GM10266 (cell line): ENCODE measurements around the gene ADAMTS8.

Experiments
- DNase-seq: peaks from one replicate; pipeline ENCODE4 v3.0.0; 2012; ENCODE audit errors: extremely low spot score
- TF ChIP-seq, protein P1 (sequence below): IDR thresholded peaks from 2 replicates; pipeline ENCODE4 v1.5.1; 2012; ENCODE audit warnings: mild to moderate bottlenecking, low read depth; ENCODE audit not compliant: control insufficient read depth, insufficient read depth; ENCODE audit errors: missing control alignments

Gene ADAMTS8

DNA sequence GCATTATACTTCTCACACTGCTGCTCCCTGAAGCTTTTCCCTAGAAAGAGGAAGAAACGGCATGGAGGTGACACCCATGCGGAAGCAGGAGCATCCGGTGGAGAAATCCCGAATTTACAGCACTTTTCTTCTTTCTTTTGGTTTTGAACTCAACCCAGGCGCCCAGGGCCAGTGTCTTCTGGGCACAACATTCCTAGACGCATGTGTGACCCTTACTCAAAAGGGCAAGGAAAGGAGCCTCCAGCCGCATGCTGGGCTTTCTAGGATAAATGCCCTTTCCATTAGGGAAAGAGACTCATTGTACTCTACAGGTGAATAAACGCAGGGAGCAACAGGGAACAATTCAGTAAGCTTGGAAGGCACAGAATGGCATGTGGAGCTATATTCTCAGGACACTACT lies 19.5 kb downstream of the ADAMTS8 start:
- TF ChIP-seq, protein P1, sequence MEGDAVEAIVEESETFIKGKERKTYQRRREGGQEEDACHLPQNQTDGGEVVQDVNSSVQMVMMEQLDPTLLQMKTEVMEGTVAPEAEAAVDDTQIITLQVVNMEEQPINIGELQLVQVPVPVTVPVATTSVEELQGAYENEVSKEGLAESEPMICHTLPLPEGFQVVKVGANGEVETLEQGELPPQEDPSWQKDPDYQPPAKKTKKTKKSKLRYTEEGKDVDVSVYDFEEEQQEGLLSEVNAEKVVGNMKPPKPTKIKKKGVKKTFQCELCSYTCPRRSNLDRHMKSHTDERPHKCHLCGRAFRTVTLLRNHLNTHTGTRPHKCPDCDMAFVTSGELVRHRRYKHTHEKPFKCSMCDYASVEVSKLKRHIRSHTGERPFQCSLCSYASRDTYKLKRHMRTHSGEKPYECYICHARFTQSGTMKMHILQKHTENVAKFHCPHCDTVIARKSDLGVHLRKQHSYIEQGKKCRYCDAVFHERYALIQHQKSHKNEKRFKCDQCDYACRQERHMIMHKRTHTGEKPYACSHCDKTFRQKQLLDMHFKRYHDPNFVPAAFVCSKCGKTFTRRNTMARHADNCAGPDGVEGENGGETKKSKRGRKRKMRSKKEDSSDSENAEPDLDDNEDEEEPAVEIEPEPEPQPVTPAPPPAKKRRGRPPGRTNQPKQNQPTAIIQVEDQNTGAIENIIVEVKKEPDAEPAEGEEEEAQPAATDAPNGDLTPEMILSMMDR = no peak
- no peak for DNase-seq

DNA sequence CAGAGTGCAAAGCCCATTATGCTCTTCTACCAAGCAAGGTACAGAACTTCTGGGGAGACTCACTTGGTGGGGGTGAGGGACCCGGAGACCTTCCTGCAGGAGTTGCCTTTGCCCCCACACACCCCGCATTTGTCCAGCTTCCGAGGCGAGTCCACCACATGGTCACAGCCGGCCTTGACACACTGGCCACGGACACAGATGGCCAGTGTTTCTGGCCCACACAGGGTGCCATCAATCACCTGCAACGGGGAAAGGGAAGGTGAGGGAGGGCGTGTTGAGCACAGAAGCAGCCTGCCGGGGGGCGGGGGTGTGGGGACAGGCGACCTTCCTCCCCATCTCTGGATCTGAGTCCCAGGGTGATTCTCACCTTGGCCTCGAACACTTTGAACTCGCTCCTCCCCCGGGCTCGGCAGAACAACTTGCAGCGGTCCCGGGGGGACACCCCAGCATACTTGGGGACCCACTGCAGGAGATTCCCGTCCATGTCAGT lies 20.0 kb downstream of the ADAMTS8 start:
- TF ChIP-seq, protein P1 = no peak
- no peak for DNase-seq

DNA sequence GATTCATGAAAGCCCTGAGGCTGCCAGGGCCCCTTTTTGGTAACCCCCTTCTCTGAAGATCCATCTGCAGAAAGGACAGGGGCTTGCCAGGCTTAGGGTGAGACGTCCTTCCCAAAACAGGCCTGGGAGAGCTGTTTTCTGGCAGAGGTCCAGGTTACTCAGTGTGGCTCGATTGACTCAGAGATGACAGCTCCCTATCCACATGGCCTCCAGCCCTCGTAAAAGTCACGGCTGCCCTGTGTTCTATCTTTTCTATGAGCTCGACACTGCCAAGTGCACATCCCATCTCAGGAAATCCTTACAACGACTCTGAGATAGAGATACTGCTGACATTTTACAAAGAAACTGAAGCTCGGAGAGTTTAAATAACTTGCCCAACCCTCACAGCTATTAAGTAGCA lies 20.4 kb downstream of the ADAMTS8 start:
- no peak for DNase-seq
- TF ChIP-seq, protein P1 = no peak

DNA sequence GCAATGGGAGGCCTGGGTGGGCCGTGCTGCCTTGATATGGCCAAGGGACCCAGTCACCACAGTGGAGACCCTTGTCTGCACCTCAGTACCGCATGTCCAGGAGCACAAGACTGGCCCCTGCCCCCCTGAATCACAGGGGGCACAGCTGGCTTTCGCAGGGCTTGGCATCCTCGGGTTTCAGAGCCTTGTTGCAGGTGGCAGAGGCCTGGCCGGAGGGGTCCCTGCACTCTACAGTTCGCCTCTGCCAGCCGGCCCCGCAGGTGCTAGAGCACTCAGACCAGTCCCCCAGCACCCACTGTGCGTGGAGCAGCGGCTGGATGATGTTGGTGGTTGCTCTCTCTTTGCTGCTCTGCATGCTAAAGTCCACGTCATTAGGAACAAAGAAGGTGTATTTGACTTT lies 23.0 kb downstream of the ADAMTS8 start:
- TF ChIP-seq, protein P1 = no peak
- DNase-seq = no peak

DNA sequence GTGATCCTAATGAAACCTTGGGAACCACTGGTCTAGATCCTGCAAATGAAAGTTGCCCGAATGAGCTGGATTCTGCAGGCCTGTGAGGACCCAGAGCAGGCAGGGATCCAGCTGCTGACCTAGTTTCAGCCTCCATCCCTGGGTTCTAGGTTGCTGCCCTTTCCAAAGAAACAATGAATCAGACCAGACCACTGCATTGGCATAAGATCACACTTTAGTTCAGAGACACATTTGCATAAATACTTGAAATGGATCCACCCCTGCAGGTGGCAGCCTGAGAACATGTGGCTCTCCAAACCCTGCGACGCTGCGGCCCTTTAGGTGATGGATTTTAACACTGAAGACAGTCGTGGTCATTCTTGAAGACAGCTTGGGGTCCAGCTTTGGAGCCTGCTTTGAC lies 23.7 kb downstream of the ADAMTS8 start:
- no peak for DNase-seq

DNA sequence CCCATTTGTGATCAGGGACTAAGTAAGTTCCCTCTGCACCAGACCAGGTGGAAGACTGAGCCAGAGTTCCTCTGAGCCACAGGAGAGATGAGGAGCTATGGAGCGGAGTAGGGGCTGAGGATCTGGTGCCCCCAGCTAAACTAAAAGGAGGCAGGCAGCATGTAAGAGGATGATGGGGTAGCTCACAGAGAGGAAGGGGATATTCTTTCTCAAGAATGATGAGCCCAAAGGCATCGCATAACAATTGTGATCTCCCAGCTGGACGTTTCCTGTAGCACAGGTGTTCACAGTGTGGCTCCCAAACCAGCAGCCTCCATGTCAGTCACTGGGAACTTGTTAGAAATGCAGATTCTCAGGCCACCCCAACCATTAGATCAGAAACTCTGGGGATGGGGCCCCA lies 24.4 kb downstream of the ADAMTS8 start:
- no peak for DNase-seq
- TF ChIP-seq, protein P1 = no peak

More for the DNA sequence above, 23.7 kb downstream of the ADAMTS8 start:
- TF ChIP-seq, protein P1 = no peak

GRCh38 chr11:130403271-130403804 lies 25.1 kb downstream of the ADAMTS8 start:
- TF ChIP-seq, protein P1 = no peak
- DNase-seq = no peak
